Heart left ventricle (tissue), 13 donors: Measurements from ENCODE around the gene ETV6.

ENCODE experiments used
- POLR2A ChIP-seq, 2 donors: fragments of 450-650 bp; IDR thresholded peaks; one replicate each; pipeline ENCODE4 v1.6.1; 2017; ENCODE audit warnings: antibody characterized with exemption in 2 of 2, mild to moderate bottlenecking in 2 of 2, moderate library complexity in 2 of 2
- TF ChIP-seq, protein P1 (sequence below), 12 donors: fragments of 200-600 bp; sonication (generic) in 4 of 12; IDR thresholded peaks; one replicate each; pipeline versions ENCODE4 v1.5.0 to v1.8.0; 2018 to 2022; ENCODE audit warnings: antibody characterized with exemption in 12 of 12, mild to moderate bottlenecking in 5 of 12
- donor health status: ischemic (EF 13 %, LVEDD 7.1; RV severe dilation, severe dysfunction).
- donor health status: DM: no; HTN: yes; CAD: no.
- donor health status: DM: no; HTN: no; CAD: no.
- donor health status: ischemic (EF 25% LVEDD 6.9; RV normal size, moderate dysfunction).
- donor health status: ischemic (EF 25% LVEDD 5.7; RV mildly dilated, moderate dysfunction).
- donor health status: ischemic (EF 35%, LVEDD 5.7; RV mildly dilated, moderate dysfunction).
- donor health status: nonischemic (EF 11% LVEDD 7.7; RV severe dilation, severe dysfunction).
- donor health status: DM: yes; HTN: yes; CAD: no.
- donor health status: PGD.
- donor health status: ischemic (EF 29% LVEDD 5.4; RV normal size, mild dysfunction).
- donor health status: nonischemic (EF 23%, LVEDD 6.1; RV moderate dilation, normal function).

DNA sequence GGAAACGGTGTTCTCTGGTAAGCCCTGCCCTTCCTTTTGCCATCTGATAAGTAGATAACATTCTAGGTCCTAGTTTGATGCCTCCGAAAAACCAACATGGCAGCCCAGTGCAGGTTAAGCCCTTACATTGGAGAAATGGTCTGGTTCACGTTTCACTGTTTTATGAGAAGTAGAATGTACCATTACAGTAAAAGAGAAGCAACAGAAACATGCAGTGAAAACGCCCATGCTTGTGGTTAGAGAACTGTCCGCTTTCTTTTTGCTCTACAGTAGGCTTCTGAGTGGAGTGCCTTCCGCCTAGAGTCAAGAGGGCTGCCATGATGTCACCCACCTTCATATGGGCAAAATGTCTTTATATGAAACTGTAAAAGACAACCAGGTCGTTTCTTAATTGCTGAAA is 230.9 kb downstream of the ETV6 start:
- TF ChIP-seq POLR2A (IDR thresholded peaks at IDR 0.05) = no peak
- TF ChIP-seq, protein P1, sequence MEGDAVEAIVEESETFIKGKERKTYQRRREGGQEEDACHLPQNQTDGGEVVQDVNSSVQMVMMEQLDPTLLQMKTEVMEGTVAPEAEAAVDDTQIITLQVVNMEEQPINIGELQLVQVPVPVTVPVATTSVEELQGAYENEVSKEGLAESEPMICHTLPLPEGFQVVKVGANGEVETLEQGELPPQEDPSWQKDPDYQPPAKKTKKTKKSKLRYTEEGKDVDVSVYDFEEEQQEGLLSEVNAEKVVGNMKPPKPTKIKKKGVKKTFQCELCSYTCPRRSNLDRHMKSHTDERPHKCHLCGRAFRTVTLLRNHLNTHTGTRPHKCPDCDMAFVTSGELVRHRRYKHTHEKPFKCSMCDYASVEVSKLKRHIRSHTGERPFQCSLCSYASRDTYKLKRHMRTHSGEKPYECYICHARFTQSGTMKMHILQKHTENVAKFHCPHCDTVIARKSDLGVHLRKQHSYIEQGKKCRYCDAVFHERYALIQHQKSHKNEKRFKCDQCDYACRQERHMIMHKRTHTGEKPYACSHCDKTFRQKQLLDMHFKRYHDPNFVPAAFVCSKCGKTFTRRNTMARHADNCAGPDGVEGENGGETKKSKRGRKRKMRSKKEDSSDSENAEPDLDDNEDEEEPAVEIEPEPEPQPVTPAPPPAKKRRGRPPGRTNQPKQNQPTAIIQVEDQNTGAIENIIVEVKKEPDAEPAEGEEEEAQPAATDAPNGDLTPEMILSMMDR (IDR thresholded peaks at IDR 0.05) = no peak
